Peyer's patch (tissue), 4 donors: ENCODE measurements around the gene SH2D3A.

Source experiments
- POLR2A ChIP-seq, 2 donors: fragments of 450-650 bp; IDR thresholded peaks; one replicate each; pipeline ENCODE4 v1.5.1; 2017; ENCODE audit warnings: antibody characterized with exemption in 2 of 2, mild to moderate bottlenecking in 2 of 2, moderate library complexity in 2 of 2
- TF ChIP-seq, protein P1 (sequence below), 6 experiments: fragments of 450-650 bp in 4 of 6; fragments of 200-600 bp in 2 of 6; sonication (generic) in 1 of 6; IDR thresholded peaks; one replicate each; pipeline ENCODE4 v1.5.1; 2017 to 2019; ENCODE audit warnings: antibody characterized with exemption in 6 of 6, mild to moderate bottlenecking in 3 of 6, moderate library complexity in 1 of 6

DNA sequence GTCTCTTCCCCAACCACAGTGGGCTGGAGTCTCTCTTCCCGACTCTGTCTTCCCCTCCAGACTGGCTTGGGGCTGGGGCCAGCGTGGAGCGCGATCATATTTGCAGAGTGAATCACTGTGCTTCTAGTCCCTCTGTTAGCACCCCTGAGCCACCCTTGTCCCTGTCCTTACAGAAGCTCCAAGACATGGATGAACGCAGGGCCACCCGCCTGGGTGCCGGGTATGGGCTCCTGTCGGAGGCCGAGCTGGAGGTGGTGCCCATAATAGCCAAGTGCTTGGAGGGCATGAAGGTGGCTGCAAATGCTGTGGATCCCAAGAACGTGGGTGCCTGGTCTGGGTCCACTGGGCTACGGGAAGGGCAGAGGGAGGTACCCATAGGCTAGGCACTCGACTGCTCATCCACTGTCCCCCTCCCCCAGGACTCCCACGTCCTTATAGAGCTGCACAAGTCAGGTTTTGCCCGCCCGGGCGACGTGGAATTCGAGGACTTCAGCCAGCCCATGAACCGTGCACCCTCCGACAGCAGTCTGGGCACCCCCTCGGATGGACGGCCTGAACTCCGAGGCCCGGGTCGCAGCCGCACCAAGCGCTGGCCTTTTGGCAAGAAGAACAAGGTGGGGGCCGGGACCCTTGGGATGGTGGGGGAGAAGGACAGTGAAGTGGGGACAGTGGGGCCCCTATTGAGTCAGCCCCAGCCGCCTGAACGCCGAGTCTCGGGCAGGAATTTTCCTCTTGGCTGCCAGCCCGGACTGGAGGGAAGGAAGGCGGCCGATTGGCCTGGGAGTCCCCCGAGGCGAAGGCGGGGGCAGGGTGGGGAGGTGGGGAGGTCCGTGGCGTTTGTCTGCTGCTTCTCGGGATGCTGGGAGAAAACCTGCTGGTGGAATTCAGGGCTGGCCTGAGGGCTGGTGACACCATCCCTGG, 22.6 kb downstream of the SH2D3A start:
- TF ChIP-seq, protein P1, sequence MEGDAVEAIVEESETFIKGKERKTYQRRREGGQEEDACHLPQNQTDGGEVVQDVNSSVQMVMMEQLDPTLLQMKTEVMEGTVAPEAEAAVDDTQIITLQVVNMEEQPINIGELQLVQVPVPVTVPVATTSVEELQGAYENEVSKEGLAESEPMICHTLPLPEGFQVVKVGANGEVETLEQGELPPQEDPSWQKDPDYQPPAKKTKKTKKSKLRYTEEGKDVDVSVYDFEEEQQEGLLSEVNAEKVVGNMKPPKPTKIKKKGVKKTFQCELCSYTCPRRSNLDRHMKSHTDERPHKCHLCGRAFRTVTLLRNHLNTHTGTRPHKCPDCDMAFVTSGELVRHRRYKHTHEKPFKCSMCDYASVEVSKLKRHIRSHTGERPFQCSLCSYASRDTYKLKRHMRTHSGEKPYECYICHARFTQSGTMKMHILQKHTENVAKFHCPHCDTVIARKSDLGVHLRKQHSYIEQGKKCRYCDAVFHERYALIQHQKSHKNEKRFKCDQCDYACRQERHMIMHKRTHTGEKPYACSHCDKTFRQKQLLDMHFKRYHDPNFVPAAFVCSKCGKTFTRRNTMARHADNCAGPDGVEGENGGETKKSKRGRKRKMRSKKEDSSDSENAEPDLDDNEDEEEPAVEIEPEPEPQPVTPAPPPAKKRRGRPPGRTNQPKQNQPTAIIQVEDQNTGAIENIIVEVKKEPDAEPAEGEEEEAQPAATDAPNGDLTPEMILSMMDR (IDR thresholded peaks at IDR 0.05), result no peak
- no peak for TF ChIP-seq POLR2A (IDR thresholded peaks at IDR 0.05)
